DND-41 (cell line): ENCODE data around the gene BCL2L1.
A peak's percentile ranks its signal among the peaks of the same experiment; 100 is the strongest.

ENCODE experiments used
- ATAC-seq: fragments of 200-7000 bp; cut with Tn5 transposase; 3 replicates; pipeline ENCODE4 v1.9.1; 2021; ENCODE audit warnings: low read depth; ENCODE audit not compliant: insufficient read depth
- DNase-seq: peaks from one replicate; pipeline ENCODE4 v3.0.0-alpha.2; 2020
- H2AFZ ChIP-seq: 2 replicates; pipeline ENCODE4 v1.6.0; 2012; ENCODE audit warnings: low read depth, low read length
- H3K27ac ChIP-seq: 2 replicates; pipeline ENCODE4 v1.5.1; 2012; ENCODE audit warnings: low read length, inconsistent platforms
- H3K27me3 ChIP-seq: fragments of 200-600 bp; sonication (generic); 2 replicates; pipeline ENCODE4 v1.6.0; 2012; ENCODE audit warnings: low read length, mild to moderate bottlenecking, inconsistent platforms; ENCODE audit not compliant: insufficient read depth, poor library complexity
- H3K36me3 ChIP-seq: 2 replicates; pipeline ENCODE4 v1.5.1; 2012; ENCODE audit warnings: low read length, inconsistent platforms; ENCODE audit not compliant: insufficient read depth
- H3K4me1 ChIP-seq: 2 replicates; pipeline ENCODE4 v1.5.1; 2012; ENCODE audit warnings: mild to moderate bottlenecking, low read length; ENCODE audit not compliant: insufficient read depth
- H3K4me2 ChIP-seq: 2 replicates; pipeline ENCODE4 v1.6.0; 2012; ENCODE audit warnings: mild to moderate bottlenecking, moderate library complexity, low read length, inconsistent platforms; ENCODE audit not compliant: insufficient read depth
- H3K4me3 ChIP-seq, 2 experiments: fragments of 200-600 bp in 1 of 2; shearing (Covaris generic) in 1 of 2; 2 replicates each; pipeline ENCODE4 v1.5.1; 2012 to 2016; ENCODE audit warnings: inconsistent platforms in 2 of 2, low read length in 2 of 2, mild to moderate bottlenecking in 2 of 2, low read depth in 1 of 2, moderate library complexity in 1 of 2
- H3K79me2 ChIP-seq: 2 replicates; pipeline ENCODE4 v1.6.0; 2012; ENCODE audit warnings: low read length, inconsistent platforms; ENCODE audit not compliant: insufficient read depth
- H3K9ac ChIP-seq: 2 replicates; pipeline ENCODE4 v1.6.0; 2012; ENCODE audit warnings: low read depth, mild to moderate bottlenecking, inconsistent platforms, low read length, moderate library complexity
- H3K9me3 ChIP-seq: 2 replicates; pipeline ENCODE4 v1.5.1; 2012; ENCODE audit warnings: low read length, moderate library complexity, mild to moderate bottlenecking, inconsistent platforms; ENCODE audit not compliant: insufficient read depth, severe bottlenecking
- H4K20me1 ChIP-seq: 2 replicates; pipeline ENCODE4 v1.6.0; 2012; ENCODE audit warnings: low read length; ENCODE audit not compliant: insufficient read depth
- CTCF ChIP-seq: IDR thresholded peaks from 2 replicates; pipeline ENCODE4 v1.5.1; 2012; ENCODE audit warnings: borderline replicate concordance, low read length, moderate library complexity, mild to moderate bottlenecking; ENCODE audit not compliant: poor library complexity, severe bottlenecking; ENCODE audit errors: extremely low read depth
- EZH2 ChIP-seq: IDR thresholded peaks from 3 replicates; pipeline ENCODE4 v1.6.1; 2012; ENCODE audit warnings: borderline replicate concordance, low read depth, mild to moderate bottlenecking, moderate library complexity, low read length, inconsistent platforms; ENCODE audit not compliant: severe bottlenecking

The BCL2L1 gene

GRCh38 chr20:31720486-31721407 is 1.9 kb downstream of the BCL2L1 start:
- Histone ChIP-seq H3K27ac (peak overlapping the region; percentile 90), H4K20me1 (peaks cover 59% of the 10 kb centered on the region), H3K27me3 (no peaks in the 10 kb centered on the region), H3K36me3 (peaks cover 63% of the 10 kb centered on the region), H3K4me1 (peaks cover 55% of the 10 kb centered on the region), H3K9ac (peak overlapping the region; percentile 91), H2AFZ (no peak overlapping the region), H3K79me2 (peaks cover 75% of the 10 kb centered on the region), H3K4me2 (peak overlapping the region; percentile 89), H3K4me3 (peak overlapping the region; percentile 53 to 75), H3K9me3 (no peaks in the 10 kb centered on the region)
- DNase-seq: peak; percentile 60
- TF ChIP-seq CTCF (peak; percentile 64), EZH2 (no peak)
- peak; percentile 0; the same call in 1 of the 3 replicates for ATAC-seq

GRCh38 chr20:31719644-31720485 is 2.8 kb downstream of the BCL2L1 start:
- Histone ChIP-seq H3K36me3 (peaks cover 72% of the 10 kb centered on the region), H2AFZ (no peak overlapping the region), H3K27me3 (no peaks in the 10 kb centered on the region), H3K27ac (peak overlapping the region; percentile 90), H4K20me1 (peaks cover 66% of the 10 kb centered on the region), H3K4me3 (peak overlapping the region; percentile 53 to 75), H3K4me1 (peaks cover 64% of the 10 kb centered on the region), H3K4me2 (peak overlapping the region; percentile 89), H3K9ac (peak overlapping the region; percentile 91), H3K79me2 (peaks cover 84% of the 10 kb centered on the region), H3K9me3 (no peaks in the 10 kb centered on the region)
- ATAC-seq (no peak), DNase-seq (peak; percentile 32)
- TF ChIP-seq EZH2 (no peak), CTCF (no peak)

- no peak for ATAC-seq
- no peak overlapping the region for H2AFZ ChIP-seq
- peaks cover 80% of the 10 kb centered on the region for H3K36me3 ChIP-seq
- peak overlapping the region; percentile 91 for H3K9ac ChIP-seq
- TF ChIP-seq CTCF: no peak
- TF ChIP-seq EZH2: no peak
- peaks cover 92% of the 10 kb centered on the region for H3K79me2 ChIP-seq
- no peak for DNase-seq
- no peaks in the 10 kb centered on the region for H3K27me3 ChIP-seq
- H4K20me1 ChIP-seq: peaks cover 74% of the 10 kb centered on the region
- H3K4me1 ChIP-seq: peaks cover 67% of the 10 kb centered on the region
- peak overlapping the region; percentile 90 for H3K27ac ChIP-seq
- H3K9me3 ChIP-seq: no peaks in the 10 kb centered on the region
- H3K4me3 ChIP-seq: peak overlapping the region; percentile 53 to 75
- H3K4me2 ChIP-seq: peak overlapping the region; percentile 89
These were observed 3.6 kb downstream of the BCL2L1 start for GRCh38 chr20:31718952-31719643.
